Measurements from ENCODE around the gene AOAH.

Gene AOAH

GRCh38 chr7:36625247-36625646, 99.0 kb downstream of the AOAH start:
- peak; percentile 39 for DNase-seq

GRCh38 chr7:36623247-36623646, 101.0 kb downstream of the AOAH start:
- DNase-seq: no peak

- no peak for DNase-seq
Observed at GRCh38 chr7:36621396-36621795, 102.9 kb downstream of the AOAH start.

GRCh38 chr7:36620166-36620708, 104.1 kb downstream of the AOAH start:
- peak; percentile 8 for DNase-seq

GRCh38 chr7:36617408-36617807, 106.9 kb downstream of the AOAH start:
- DNase-seq: no peak

- DNase-seq: peak; percentile 39
Observed at GRCh38 chr7:36615852-36616540, 108.3 kb downstream of the AOAH start.

GRCh38 chr7:36614959-36615358, 109.3 kb downstream of the AOAH start:
- DNase-seq: no peak

- DNase-seq: no peak
Observed at GRCh38 chr7:36613031-36613614, 111.2 kb downstream of the AOAH start.

- peak; percentile 15 for DNase-seq
Observed at GRCh38 chr7:36611703-36612102, 112.6 kb downstream of the AOAH start.

GRCh38 chr7:36607721-36608095, 116.6 kb downstream of the AOAH start:
- DNase-seq: no peak

GRCh38 chr7:36606976-36607720, 117.1 kb downstream of the AOAH start:
- peak; percentile 68 for DNase-seq

GRCh38 chr7:36606153-36606975, 117.9 kb downstream of the AOAH start:
- DNase-seq: peak; percentile 58

GRCh38 chr7:36605261-36606051, 118.8 kb downstream of the AOAH start:
- peak; percentile 16 for DNase-seq

- DNase-seq: peak; percentile 42
Observed at GRCh38 chr7:36604806-36605205, 119.5 kb downstream of the AOAH start.

- no peak for DNase-seq
Observed at GRCh38 chr7:36602934-36603887, 121.1 kb downstream of the AOAH start.

GRCh38 chr7:36602511-36602910, 121.8 kb downstream of the AOAH start:
- no peak for DNase-seq

GRCh38 chr7:36601601-36602000, 122.7 kb downstream of the AOAH start:
- peak; percentile 23 for DNase-seq

GRCh38 chr7:36600869-36601530, 123.3 kb downstream of the AOAH start:
- DNase-seq: peak; percentile 26

GRCh38 chr7:36600314-36600682, 124.0 kb downstream of the AOAH start:
- DNase-seq: no peak

GRCh38 chr7:36599645-36600313, 124.5 kb downstream of the AOAH start:
- no peak for DNase-seq
